ENCODE data around the gene UNC5C.

The UNC5C gene

DNA sequence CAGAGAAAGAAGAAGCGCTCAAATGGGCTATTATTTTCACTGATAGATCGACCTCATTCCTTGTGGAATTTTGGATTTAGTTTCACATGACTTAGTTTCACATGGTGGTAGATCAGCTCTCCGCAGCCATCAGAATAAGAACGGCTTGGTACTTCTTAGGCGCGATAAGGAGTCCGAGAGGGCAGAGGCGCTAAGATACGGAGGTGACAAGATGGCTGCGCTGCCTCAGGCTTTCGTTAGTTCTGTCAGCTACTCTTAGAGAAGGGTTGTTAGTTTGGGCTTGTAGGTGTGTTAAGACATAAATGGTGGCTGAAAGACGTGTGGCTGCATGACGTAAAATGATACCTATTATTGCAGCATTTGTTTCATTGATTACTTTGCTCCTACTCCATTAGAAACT, 169.1 kb downstream of the UNC5C start:
- no peak for DNase-seq (ENCODE audit: extremely low read depth, low read depth)

DNA sequence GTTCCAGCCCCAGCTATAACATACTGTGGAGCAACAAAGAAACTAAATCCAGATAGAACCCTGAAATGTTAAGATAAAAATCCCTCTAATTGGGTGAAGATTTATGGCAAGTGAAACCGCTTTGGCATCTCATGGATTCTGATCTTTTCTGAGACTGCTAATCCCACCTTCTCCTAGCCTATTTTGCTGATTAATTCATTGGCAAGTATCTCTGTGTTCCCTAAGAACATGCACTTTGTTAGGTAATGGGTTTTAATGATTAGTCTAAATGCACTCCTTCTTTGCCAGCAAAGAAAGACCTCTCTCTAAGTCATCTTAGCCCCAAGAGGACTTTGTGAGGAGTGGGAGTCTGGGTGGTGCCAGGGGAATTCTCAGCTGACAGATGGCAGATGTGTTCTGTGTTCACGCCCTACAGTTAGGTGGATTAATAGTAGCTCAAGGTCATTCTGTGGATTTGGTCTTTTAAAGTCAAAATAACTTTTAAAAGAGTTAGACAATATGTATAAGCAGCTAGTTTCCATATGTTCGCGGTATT, 171.3 kb downstream of the UNC5C start:
- TF ChIP-seq, protein P1, sequence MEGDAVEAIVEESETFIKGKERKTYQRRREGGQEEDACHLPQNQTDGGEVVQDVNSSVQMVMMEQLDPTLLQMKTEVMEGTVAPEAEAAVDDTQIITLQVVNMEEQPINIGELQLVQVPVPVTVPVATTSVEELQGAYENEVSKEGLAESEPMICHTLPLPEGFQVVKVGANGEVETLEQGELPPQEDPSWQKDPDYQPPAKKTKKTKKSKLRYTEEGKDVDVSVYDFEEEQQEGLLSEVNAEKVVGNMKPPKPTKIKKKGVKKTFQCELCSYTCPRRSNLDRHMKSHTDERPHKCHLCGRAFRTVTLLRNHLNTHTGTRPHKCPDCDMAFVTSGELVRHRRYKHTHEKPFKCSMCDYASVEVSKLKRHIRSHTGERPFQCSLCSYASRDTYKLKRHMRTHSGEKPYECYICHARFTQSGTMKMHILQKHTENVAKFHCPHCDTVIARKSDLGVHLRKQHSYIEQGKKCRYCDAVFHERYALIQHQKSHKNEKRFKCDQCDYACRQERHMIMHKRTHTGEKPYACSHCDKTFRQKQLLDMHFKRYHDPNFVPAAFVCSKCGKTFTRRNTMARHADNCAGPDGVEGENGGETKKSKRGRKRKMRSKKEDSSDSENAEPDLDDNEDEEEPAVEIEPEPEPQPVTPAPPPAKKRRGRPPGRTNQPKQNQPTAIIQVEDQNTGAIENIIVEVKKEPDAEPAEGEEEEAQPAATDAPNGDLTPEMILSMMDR (IDR thresholded peaks at IDR 0.05; ENCODE audit: low read depth, low read length, missing control alignments), result no peak
- no peak for DNase-seq (ENCODE audit: extremely low read depth, low read depth)
- H3K4me3 ChIP-seq (replicated peaks; ENCODE audit: low read depth, low read length), result no peak overlapping the region

More for the DNA sequence above, 169.1 kb downstream of the UNC5C start:
- TF ChIP-seq, protein P1 (IDR thresholded peaks at IDR 0.05; ENCODE audit: low read depth, low read length, missing control alignments), result no peak
- H3K4me3 ChIP-seq (replicated peaks; ENCODE audit: low read depth, low read length), result no peak overlapping the region

DNA sequence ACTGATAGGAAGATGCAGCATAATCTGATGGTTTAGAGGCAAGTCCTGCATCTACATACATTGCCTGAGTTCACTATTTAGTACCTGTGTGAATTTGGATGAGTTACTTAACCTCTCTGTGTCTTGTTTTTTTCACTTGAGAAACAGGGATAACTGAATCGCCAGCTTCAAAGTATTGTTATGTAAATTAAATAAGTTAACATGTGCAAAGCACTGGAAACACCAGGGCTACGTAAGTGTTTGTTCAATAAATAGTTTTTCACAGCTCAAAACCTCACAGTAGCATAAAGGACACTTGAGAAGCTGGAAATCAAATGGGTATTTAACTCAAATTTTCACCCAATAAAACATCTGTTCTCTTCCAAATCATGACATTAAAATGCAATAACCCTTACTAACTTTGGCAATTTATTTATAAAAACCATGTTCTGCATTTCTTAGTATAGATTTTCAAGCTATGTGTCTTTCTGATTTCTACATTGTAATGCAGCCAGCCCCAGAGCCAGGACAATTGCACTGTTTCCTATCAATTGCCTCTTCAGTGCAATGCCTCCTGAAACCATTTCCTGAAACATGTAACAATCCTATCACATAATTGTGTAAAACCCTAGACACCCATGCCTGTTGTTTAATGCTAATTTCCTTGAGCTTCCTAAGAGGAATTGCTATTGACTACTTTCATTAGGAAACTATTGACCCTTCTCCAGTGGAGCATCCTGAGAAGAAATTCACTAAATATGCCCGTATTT, 177.1 kb downstream of the UNC5C start:
- H3K4me3 ChIP-seq (replicated peaks; ENCODE audit: low read depth, low read length), result no peak overlapping the region
- DNase-seq (ENCODE audit: extremely low read depth, low read depth), result no peak
- TF ChIP-seq, protein P1 (IDR thresholded peaks at IDR 0.05; ENCODE audit: low read depth, low read length, missing control alignments), result no peak

DNA sequence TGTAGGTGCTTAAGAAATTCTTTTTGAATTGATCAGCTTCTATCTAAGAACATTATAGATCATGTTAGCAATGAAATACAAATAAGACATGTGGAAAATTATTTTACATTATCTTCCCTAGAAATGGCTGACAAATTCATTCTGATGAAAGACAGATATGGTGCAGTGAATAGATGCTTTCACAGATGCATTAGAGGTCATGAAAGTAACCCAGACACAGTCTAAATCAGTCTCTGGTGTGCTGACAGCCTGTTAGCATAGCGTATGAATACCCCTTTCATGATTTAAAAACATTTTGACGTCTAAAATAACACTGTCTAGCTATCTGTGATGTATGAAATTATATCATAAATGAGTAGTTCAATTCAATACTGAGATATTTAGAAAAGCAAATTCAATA, 180.9 kb downstream of the UNC5C start:
- H3K4me3 ChIP-seq (replicated peaks; ENCODE audit: low read depth, low read length), result no peak overlapping the region
- TF ChIP-seq, protein P1 (IDR thresholded peaks at IDR 0.05; ENCODE audit: low read depth, low read length, missing control alignments), result no peak
- no peak for DNase-seq (ENCODE audit: extremely low read depth, low read depth)

DNA sequence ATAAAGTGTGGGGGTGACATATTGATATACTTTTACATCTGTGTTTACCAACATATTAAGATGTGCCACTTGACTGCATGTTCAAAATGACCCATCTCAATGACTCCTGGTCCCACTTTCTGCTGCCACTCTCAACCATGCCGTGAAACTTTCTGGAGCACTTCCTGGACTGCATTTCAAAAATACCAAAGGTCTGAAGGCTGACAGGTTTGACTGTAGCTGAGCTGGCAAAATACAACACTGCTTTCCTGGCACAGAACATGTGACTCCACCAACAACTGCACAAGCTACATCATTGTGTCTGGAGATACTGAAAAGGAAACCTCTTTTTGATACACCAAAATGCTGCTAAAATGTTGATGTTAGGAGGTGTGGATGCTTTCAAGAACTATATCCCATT, 184.8 kb downstream of the UNC5C start:
- no peak overlapping the region for H3K4me3 ChIP-seq (replicated peaks; ENCODE audit: low read depth, low read length)
- TF ChIP-seq, protein P1 (IDR thresholded peaks at IDR 0.05; ENCODE audit: low read depth, low read length, missing control alignments), result no peak
- DNase-seq (ENCODE audit: extremely low read depth, low read depth), result no peak

DNA sequence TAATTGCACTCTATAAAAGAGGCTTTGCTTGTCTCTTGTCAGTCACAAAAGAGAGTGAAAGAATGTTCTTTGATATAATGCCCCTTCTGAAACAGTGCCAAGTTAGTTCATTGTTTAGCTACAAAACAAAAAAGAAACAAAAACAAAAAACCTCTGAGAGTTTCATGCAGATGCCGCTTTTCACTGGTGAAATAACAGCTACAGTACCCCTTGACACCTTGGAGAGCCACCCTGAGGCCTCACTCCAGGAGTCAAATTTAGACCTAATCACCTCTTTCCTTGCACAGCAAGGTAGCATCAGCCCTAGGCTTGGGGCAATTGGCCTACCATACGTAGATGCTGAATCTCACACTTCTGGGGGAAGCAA, 185.2 kb downstream of the UNC5C start:
- H3K4me3 ChIP-seq (replicated peaks; ENCODE audit: low read depth, low read length), result no peak overlapping the region
- TF ChIP-seq, protein P1 (IDR thresholded peaks at IDR 0.05; ENCODE audit: low read depth, low read length, missing control alignments), result no peak
- DNase-seq (ENCODE audit: extremely low read depth, low read depth), result no peak
